Vagina (tissue), 2 donors: ENCODE data around the gene SATB1.

Source experiments
- POLR2A ChIP-seq, 2 donors: fragments of 450-650 bp; IDR thresholded peaks; one replicate each; pipeline ENCODE4 v1.6.1; 2017; ENCODE audit warnings: antibody characterized with exemption in 2 of 2, mild to moderate bottlenecking in 2 of 2, moderate library complexity in 2 of 2
- POLR2AphosphoS5 ChIP-seq, 2 donors: sonication (generic); formaldehyde crosslinking; IDR thresholded peaks; one replicate each; pipeline ENCODE4 v1.9.0; 2017; ENCODE audit warnings: antibody characterized with exemption in 2 of 2, mild to moderate bottlenecking in 2 of 2, low read depth in 1 of 2; ENCODE audit not compliant: insufficient read depth in 1 of 2
- TF ChIP-seq, protein P1 (sequence below), 3 experiments: fragments of 450-650 bp in 2 of 3; fragments of 200-600 bp in 1 of 3; sonication (generic) in 1 of 3; IDR thresholded peaks; one replicate each; pipeline ENCODE4 v1.5.1; 2017 to 2019; ENCODE audit warnings: antibody characterized with exemption in 3 of 3, mild to moderate bottlenecking in 2 of 3, moderate library complexity in 2 of 3

GRCh38 chr3:18424729-18425640 is at the start of gene SATB1:
- TF ChIP-seq, protein P1, sequence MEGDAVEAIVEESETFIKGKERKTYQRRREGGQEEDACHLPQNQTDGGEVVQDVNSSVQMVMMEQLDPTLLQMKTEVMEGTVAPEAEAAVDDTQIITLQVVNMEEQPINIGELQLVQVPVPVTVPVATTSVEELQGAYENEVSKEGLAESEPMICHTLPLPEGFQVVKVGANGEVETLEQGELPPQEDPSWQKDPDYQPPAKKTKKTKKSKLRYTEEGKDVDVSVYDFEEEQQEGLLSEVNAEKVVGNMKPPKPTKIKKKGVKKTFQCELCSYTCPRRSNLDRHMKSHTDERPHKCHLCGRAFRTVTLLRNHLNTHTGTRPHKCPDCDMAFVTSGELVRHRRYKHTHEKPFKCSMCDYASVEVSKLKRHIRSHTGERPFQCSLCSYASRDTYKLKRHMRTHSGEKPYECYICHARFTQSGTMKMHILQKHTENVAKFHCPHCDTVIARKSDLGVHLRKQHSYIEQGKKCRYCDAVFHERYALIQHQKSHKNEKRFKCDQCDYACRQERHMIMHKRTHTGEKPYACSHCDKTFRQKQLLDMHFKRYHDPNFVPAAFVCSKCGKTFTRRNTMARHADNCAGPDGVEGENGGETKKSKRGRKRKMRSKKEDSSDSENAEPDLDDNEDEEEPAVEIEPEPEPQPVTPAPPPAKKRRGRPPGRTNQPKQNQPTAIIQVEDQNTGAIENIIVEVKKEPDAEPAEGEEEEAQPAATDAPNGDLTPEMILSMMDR (IDR thresholded peaks at IDR 0.05), result no peak
- TF ChIP-seq POLR2AphosphoS5 (IDR thresholded peaks at IDR 0.05; ENCODE audit: insufficient read depth in 1 of 2, low read depth in 1 of 2) (no peak), POLR2A (IDR thresholded peaks at IDR 0.05) (no peak)
